ENCODE measurements around the gene PAPPA.

DNA sequence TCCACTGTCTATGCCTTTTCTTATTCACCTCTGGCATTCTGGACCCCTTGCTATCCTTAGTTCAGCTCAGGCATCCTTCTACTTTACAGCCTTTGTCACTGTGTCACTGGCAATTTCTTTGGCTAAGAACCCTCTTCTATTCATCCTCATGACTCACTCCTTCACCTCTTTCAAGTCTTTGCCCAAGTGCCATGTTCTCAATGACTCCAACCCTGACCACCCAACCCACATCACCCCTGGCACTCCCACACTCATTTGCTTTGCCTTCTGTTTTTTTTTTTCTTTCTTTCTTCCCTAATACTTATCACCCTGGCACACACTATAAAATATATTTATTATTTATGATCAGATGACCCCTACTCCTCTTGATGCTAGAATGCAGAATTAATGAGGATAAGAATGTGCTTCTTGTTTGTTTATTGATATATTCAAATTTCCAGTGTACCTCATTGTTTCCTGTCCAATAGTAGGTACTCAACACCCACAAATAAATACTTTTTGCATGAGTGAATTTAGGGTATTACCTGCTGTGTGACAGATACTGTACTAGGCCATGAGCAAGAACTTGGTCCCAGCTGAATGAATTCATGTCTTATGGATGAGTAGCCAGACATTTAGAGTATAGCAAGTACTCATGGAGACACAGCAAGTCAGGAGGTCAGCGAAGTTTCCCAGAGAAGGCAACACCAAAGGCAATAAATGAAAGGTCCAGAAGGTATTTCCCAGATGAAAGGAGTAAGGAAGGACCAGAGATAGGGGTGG is 236.1 kb downstream of the PAPPA start:
- TF ChIP-seq, protein P1, sequence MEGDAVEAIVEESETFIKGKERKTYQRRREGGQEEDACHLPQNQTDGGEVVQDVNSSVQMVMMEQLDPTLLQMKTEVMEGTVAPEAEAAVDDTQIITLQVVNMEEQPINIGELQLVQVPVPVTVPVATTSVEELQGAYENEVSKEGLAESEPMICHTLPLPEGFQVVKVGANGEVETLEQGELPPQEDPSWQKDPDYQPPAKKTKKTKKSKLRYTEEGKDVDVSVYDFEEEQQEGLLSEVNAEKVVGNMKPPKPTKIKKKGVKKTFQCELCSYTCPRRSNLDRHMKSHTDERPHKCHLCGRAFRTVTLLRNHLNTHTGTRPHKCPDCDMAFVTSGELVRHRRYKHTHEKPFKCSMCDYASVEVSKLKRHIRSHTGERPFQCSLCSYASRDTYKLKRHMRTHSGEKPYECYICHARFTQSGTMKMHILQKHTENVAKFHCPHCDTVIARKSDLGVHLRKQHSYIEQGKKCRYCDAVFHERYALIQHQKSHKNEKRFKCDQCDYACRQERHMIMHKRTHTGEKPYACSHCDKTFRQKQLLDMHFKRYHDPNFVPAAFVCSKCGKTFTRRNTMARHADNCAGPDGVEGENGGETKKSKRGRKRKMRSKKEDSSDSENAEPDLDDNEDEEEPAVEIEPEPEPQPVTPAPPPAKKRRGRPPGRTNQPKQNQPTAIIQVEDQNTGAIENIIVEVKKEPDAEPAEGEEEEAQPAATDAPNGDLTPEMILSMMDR (conservative IDR thresholded peaks at IDR 0.05; ENCODE audit: low read length), result no peak
- TF ChIP-seq EZH2phosphoT487 (IDR thresholded peaks at IDR 0.05; ENCODE audit: borderline replicate concordance), result no peak
